Spinal cord (tissue), 10 donors: Measurements from ENCODE around the gene CLPSL1. TPM values are rescaled to one million over a fixed set of nuclear protein-coding genes. Genes with fewer than 3 reads are reported as not detected.

ENCODE experiments used
- DNase-seq, 6 donors: peaks; one replicate each; pipeline versions ENCODE4 v3.0.0 to v3.0.0-alpha.2; 2013 to 2015; ENCODE audit warnings: low spot score in 6 of 6, low read depth in 4 of 6
- H3K27ac ChIP-seq: one replicate; pipeline ENCODE4 v1.5.1; 2013; ENCODE audit warnings: low read depth, low read length, control low read depth
- H3K27me3 ChIP-seq: one replicate; pipeline ENCODE4 v1.6.1; 2013; ENCODE audit warnings: low read length; ENCODE audit not compliant: control insufficient read depth, insufficient read depth
- H3K36me3 ChIP-seq: one replicate; pipeline ENCODE4 v1.6.1; 2013; ENCODE audit warnings: low read length; ENCODE audit not compliant: control insufficient read depth, insufficient read depth
- H3K4me1 ChIP-seq: one replicate; pipeline ENCODE4 v1.6.1; 2013; ENCODE audit warnings: low read length; ENCODE audit not compliant: control insufficient read depth, insufficient read depth
- H3K4me3 ChIP-seq: one replicate; pipeline ENCODE4 v1.5.1; 2013; ENCODE audit warnings: low read depth, low read length, control low read depth
- H3K9me3 ChIP-seq: one replicate; pipeline ENCODE4 v1.6.1; 2013; ENCODE audit warnings: low read length; ENCODE audit not compliant: control insufficient read depth, insufficient read depth
- WGBS: methylation state at CpG from one replicate; pipeline ENCODE4 v1.1.5; 2013; ENCODE audit warnings: missing lambda C conversion rate; ENCODE audit not compliant: insufficient coverage; 5-methylcytosine and 5-hydroxymethylcytosine counted together
- polyA plus RNA-seq, 2 donors: library from polyadenylated mRNA; unstranded; fragments of 120-200 nt; gene quantifications; one replicate each; pipeline ENCODE4 v1.2.1, GENCODE V29; 2013; ENCODE audit not compliant: insufficient read length in 2 of 2
- total RNA-seq, 2 donors: library from RNA; depleted of rRNA in 1 of 2; stranded (reverse); fragments of 120-200 nt in 1 of 2; fragments of >200 nt in 1 of 2; gene quantifications; one replicate each; pipeline versions ENCODE4 v1.2.3 to v1.2.4, GENCODE V29; 2013 to 2014
- donor health status: healthy.

Gene CLPSL1
- total and polyA plus RNA-seq, 4 donors = not detected

- no peaks in the 10 kb centered on the region for H3K36me3 ChIP-seq
- H3K27me3 ChIP-seq = no peaks in the 10 kb centered on the region
- H3K4me3 ChIP-seq = no peak overlapping the region
- DNase-seq = no peak
- H3K4me1 ChIP-seq = no peaks in the 10 kb centered on the region
- WGBS = 14% methylated on average over 2 of the region's 3 CpGs
- no peaks in the 10 kb centered on the region for H3K9me3 ChIP-seq
- no peak overlapping the region for H3K27ac ChIP-seq
These were observed 25.4 kb upstream of the CLPSL1 start for GRCh38 chr6:35755278-35755924.

GRCh38 chr6:35757456-35758123 is 23.2 kb upstream of the CLPSL1 start:
- 64% methylated on average over 5 of the region's 10 CpGs for WGBS
- Histone ChIP-seq H3K27me3 (no peaks in the 10 kb centered on the region), H3K9me3 (no peaks in the 10 kb centered on the region), H3K4me1 (no peaks in the 10 kb centered on the region), H3K27ac (no peak overlapping the region), H3K36me3 (no peaks in the 10 kb centered on the region), H3K4me3 (no peak overlapping the region)
- DNase-seq = peak in 3 of 6 donors; percentile 5 to 91 (median 59)

DNA sequence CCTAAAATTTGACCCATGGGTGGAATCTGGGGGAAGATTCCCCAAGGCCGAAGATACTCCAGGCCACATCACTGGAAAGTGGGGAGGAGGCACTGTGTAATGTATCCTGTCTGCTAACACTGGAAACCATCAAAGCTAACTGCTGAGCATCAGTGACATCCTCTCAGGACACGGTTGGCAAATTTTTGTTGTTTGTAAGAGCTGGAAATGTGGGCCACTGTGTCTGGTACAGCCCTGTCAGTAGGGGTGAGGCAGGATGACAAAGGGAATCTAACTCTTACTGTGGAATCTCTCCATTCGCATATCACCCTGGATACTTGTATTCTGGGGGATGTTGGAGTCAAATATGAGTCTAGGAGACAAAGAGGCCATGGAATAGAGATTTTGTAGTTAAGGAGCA is 21.4 kb upstream of the CLPSL1 start:
- Histone ChIP-seq H3K4me1 (peaks cover 4% of the 10 kb centered on the region), H3K27ac (no peak overlapping the region), H3K4me3 (no peak overlapping the region), H3K9me3 (no peaks in the 10 kb centered on the region), H3K27me3 (peaks cover 12% of the 10 kb centered on the region), H3K36me3 (no peaks in the 10 kb centered on the region)
- DNase-seq = no peak
- WGBS = 100% methylated on average over 2 of the region's 3 CpGs

DNA sequence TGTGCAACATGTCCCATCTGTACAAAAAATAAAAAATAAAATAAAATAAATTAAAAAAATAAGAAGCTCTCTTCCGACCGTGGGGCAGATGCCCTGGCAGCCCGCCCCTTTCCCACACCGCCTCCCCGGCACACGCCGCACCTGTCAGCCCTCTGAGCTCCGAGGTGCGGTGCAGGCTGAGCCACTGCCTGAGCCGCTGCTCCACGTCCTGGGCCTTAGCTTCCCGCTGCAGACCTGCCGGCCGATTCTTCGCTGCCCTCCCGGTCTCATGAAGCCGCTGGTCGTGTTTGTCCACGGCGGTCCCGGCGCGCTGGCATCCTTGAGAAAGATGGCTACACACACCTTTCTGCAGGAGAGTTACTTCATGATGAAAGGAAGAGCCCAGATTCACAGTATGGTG is 15.1 kb upstream of the CLPSL1 start:
- no peaks in the 10 kb centered on the region for H3K9me3 ChIP-seq
- no peak overlapping the region for H3K4me3 ChIP-seq
- DNase-seq = no peak
- no peaks in the 10 kb centered on the region for H3K36me3 ChIP-seq
- H3K27me3 ChIP-seq = peaks cover 22% of the 10 kb centered on the region
- H3K4me1 ChIP-seq = peaks cover 8% of the 10 kb centered on the region
- H3K27ac ChIP-seq = no peak overlapping the region
- WGBS = 90% methylated on average over 23 of the region's 23 CpGs

DNA sequence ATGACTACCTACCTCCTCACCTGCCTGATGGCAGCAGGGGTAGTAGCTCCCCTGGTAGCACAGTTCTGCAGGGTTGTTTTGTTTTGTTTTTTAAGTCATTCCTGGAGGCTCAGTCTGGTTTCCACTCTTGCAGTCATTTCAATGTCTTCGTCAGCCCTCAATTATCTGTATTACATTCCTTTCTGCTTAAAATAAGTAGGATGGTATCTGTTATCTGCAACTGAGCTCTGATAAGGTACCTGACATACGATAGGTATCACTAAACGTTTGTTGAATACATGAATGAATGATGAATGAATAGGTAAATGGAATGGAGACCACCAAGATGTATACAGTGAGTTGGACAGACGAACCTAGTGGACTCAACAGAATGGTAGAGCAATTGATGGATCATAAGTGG is 11.6 kb upstream of the CLPSL1 start:
- WGBS = 88% methylated on average over 3 of the region's 4 CpGs
- Histone ChIP-seq H3K27ac (no peak overlapping the region), H3K36me3 (no peaks in the 10 kb centered on the region), H3K27me3 (peaks cover 13% of the 10 kb centered on the region), H3K4me1 (peaks cover 6% of the 10 kb centered on the region), H3K4me3 (no peak overlapping the region), H3K9me3 (no peaks in the 10 kb centered on the region)
- no peak for DNase-seq

- 90% methylated on average over 2 of the region's 5 CpGs for WGBS
These were observed 9.5 kb upstream of the CLPSL1 start for GRCh38 chr6:35771343-35771627.

GRCh38 chr6:35774116-35774794 is 6.6 kb upstream of the CLPSL1 start:
- peaks cover 4% of the 10 kb centered on the region for H3K4me1 ChIP-seq
- peaks cover 11% of the 10 kb centered on the region for H3K27me3 ChIP-seq
- H3K4me3 ChIP-seq = no peak overlapping the region
- H3K9me3 ChIP-seq = no peaks in the 10 kb centered on the region
- no peak overlapping the region for H3K27ac ChIP-seq
- DNase-seq = no peak
- 93% methylated on average over 6 of the region's 11 CpGs for WGBS
- no peaks in the 10 kb centered on the region for H3K36me3 ChIP-seq

More at GRCh38 chr6:35771343-35771627, 9.5 kb upstream of the CLPSL1 start:
- no peak overlapping the region for H3K4me3 ChIP-seq
- DNase-seq = no peak
- peaks cover 3% of the 10 kb centered on the region for H3K4me1 ChIP-seq
- no peaks in the 10 kb centered on the region for H3K36me3 ChIP-seq
- H3K27ac ChIP-seq = no peak overlapping the region
- no peaks in the 10 kb centered on the region for H3K9me3 ChIP-seq
- peaks cover 7% of the 10 kb centered on the region for H3K27me3 ChIP-seq

GRCh38 chr6:35775031-35775430 is 5.8 kb upstream of the CLPSL1 start:
- DNase-seq = no peak
- Histone ChIP-seq H3K36me3 (no peaks in the 10 kb centered on the region), H3K9me3 (no peaks in the 10 kb centered on the region), H3K4me1 (peaks cover 4% of the 10 kb centered on the region), H3K27me3 (peaks cover 11% of the 10 kb centered on the region), H3K27ac (no peak overlapping the region), H3K4me3 (no peak overlapping the region)
- WGBS = 60% methylated on average over 4 of the region's 6 CpGs

GRCh38 chr6:35776364-35777215 is 4.2 kb upstream of the CLPSL1 start, which contains the start of gene CLPSL2:
Gene CLPSL2 (plus strand): TSS chr6:35776598. CDS start chr6:35776619, 21 bp downstream.
- WGBS = under 1% methylated on average over 53 of the region's 56 CpGs

More at GRCh38 chr6:35776364-35777215, 4.2 kb upstream of the CLPSL1 start, which contains the start of gene CLPSL2:
- Histone ChIP-seq H3K27me3 (peaks cover 11% of the 10 kb centered on the region), H3K27ac (no peak within 1 kb of the TSS), H3K36me3 (no peaks in the 10 kb centered on the region), H3K4me3 (peak within 1 kb of the TSS; percentile 18), H3K9me3 (no peaks in the 10 kb centered on the region), H3K4me1 (peaks cover 4% of the 10 kb centered on the region)
- peak in 2 of 6 donors; percentile 27 to 29 for DNase-seq
